ENCODE results near the gene CNIH2. TPM values are rescaled to one million over a fixed set of nuclear protein-coding genes. Genes with fewer than 3 reads are reported as not detected.

The CNIH2 gene
- total RNA-seq, 2 experiments from 2014 or later: 0.96 to 2.0 TPM

GRCh38 chr11:66333220-66333877 lies 55.4 kb downstream of the CNIH2 start:
- no peak overlapping the region for H3K27ac Mint-ChIP-seq
- CTCF ChIA-PET: interaction anchor here (8.7 kb wide), 1 partner anchor 19 kb away, joined by 133 read pairs; the partner anchor contains the start of gene CD248
- ATAC-seq (no peak), DNase-seq (no peak)
- H3K4me3 Mint-ChIP-seq: no peak overlapping the region
- no peak for TF ChIP-seq CTCF (IDR thresholded peaks at IDR 0.05)
- POLR2A ChIA-PET: interaction anchor here (1.5 to 4.7 kb wide), 3 partner anchors 12 to 18 kb away, joined by 3 to 38 read pairs (median 9); partner anchors contain the start of genes BRMS1 and CD248
- H3K4me1 Mint-ChIP-seq (ENCODE audit: low read depth): peaks cover 33% of the 10 kb centered on the region
- peaks cover 14% of the 10 kb centered on the region for H3K36me3 Mint-ChIP-seq (ENCODE audit: low read depth)
- H3K27me3 Mint-ChIP-seq: no peaks in the 10 kb centered on the region
- intact Hi-C loops (cut with micrococcal nuclease): no loop called here
- H3K9me3 Mint-ChIP-seq: no peaks in the 10 kb centered on the region

Other genes starting within 250 kb of the CNIH2 start
- gene GAL3ST3, start 229.0 kb upstream of the CNIH2 start, total RNA-seq: 1 to 10 TPM in 1 of 2 experiments, under 1 TPM in 1; 0.51 to 1.0 TPM
- gene SF3B2, start 225.8 kb upstream of the CNIH2 start, total RNA-seq: 100 to 1,000 TPM; 255 to 278 TPM
- gene PACS1, start 207.9 kb upstream of the CNIH2 start, total RNA-seq: 10 to 100 TPM; 76.3 to 78.3 TPM
- 10 to 100 TPM; 32.2 to 35.2 TPM for gene KLC2, start 20.5 kb upstream of the CNIH2 start, total RNA-seq
- 10 to 100 TPM; 97.9 to 98.2 TPM for gene RAB1B, start 9.5 kb upstream of the CNIH2 start, total RNA-seq
- 10 to 100 TPM; 57.4 to 64.0 TPM for gene YIF1A, start 11.0 kb downstream of the CNIH2 start, total RNA-seq
- gene TMEM151A, start 13.7 kb downstream of the CNIH2 start, total RNA-seq: not detected
- 10 to 100 TPM; 16.3 to 16.8 TPM for gene CD248, start 38.9 kb downstream of the CNIH2 start, total RNA-seq
- 1 to 10 TPM; 1.1 to 1.6 TPM for gene RIN1, start 58.3 kb downstream of the CNIH2 start, total RNA-seq
- gene BRMS1, start 66.9 kb downstream of the CNIH2 start, total RNA-seq: 10 to 100 TPM; 35.7 to 35.9 TPM
- gene B4GAT1, start 69.5 kb downstream of the CNIH2 start, total RNA-seq: 1 to 10 TPM; 9.4 to 9.5 TPM
- 10 to 100 TPM; 11.8 to 12.2 TPM for gene SLC29A2, start 93.6 kb downstream of the CNIH2 start, total RNA-seq
- under 1 TPM in 1 of 2 experiments, not detected in 1; 0.11 TPM for gene NPAS4, start 142.9 kb downstream of the CNIH2 start, total RNA-seq
- gene MRPL11, start 160.7 kb downstream of the CNIH2 start, total RNA-seq: 100 to 1,000 TPM; 135 to 142 TPM
- gene PELI3, start 188.7 kb downstream of the CNIH2 start, total RNA-seq: 10 to 100 TPM in 1 of 2 experiments, 1 to 10 TPM in 1; 6.7 to 10.5 TPM
- gene DPP3, start 202.3 kb downstream of the CNIH2 start, total RNA-seq: 10 to 100 TPM; 72.4 to 75.8 TPM
- gene BBS1, start 232.5 kb downstream of the CNIH2 start, total RNA-seq: 1 to 10 TPM; 7.7 to 7.9 TPM

Measured in activated CD8-positive, alpha-beta T cell treated with anti-CD3 and anti-CD28 coated beads for 36 hours (primary cell).